NOMO-1 treated with dmso at 0.1 percent for 144 hours (cell line): Measurements from ENCODE around the gene TMEM53.
"Not testable (repeated sequence)": the region's sequence is repeated elsewhere in the genome, so short reads cannot be mapped to it uniquely, and the experiment has no call there.

Experiments used
- DNase-seq: peaks from one replicate; lab custom pipeline; 2025; ENCODE audit not compliant: unreplicated experiment; lab: John Stamatoyannopoulos, UW

Gene TMEM53

DNA sequence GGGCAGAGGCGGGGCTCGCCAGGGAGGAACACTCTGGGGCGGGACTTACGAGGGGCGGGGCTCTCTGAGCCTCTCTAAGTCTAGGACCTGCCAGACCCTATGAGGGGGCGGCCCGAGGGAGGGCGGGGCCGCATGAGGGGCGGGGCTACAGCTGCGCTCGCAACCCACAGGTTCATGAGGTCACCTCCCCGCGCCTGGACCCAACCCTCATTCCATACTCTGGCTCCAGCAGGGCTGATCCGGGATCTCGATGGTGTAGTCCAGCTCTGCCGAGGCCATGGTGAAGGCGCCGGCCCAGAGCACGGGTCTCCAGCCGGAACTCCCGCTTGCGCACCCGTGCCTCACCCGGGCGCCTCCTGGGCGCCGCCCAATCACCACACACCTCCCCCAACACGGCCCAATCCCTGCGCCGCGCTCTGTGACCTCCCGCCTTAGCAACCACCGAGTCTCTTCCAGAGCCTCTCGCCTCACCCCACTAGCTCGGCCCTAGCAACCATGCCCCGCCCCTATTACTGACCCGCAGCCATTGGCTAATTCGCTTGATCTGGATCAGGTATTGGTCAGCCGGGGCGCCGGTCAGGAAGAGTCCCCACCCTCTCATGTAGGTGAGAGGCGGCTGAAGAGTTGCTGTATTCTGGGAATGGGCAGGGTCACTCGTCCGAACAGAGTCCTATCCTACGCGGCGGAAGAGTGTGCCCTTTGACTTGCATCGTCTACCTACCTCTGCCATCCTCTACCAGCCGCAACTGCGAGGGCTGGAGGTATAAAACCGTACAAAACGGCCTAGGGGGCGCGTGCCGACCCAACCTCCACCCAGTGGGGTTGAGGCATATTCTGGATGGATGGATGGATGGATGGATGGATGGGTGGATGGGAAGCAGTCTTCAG lies at the start of gene TMEM53, which contains the start of gene ARMH1:
TMEM53 (minus strand) TSS at position 369 of the 888 bp plus-strand sequence; CDS start at position 279, 90 bp downstream.
ARMH1 (plus strand) TSS at position 602 of the 888 bp plus-strand sequence. CDS start 14,984 bp downstream, outside the sequence.
- DNase-seq: peak; percentile 99

DNA sequence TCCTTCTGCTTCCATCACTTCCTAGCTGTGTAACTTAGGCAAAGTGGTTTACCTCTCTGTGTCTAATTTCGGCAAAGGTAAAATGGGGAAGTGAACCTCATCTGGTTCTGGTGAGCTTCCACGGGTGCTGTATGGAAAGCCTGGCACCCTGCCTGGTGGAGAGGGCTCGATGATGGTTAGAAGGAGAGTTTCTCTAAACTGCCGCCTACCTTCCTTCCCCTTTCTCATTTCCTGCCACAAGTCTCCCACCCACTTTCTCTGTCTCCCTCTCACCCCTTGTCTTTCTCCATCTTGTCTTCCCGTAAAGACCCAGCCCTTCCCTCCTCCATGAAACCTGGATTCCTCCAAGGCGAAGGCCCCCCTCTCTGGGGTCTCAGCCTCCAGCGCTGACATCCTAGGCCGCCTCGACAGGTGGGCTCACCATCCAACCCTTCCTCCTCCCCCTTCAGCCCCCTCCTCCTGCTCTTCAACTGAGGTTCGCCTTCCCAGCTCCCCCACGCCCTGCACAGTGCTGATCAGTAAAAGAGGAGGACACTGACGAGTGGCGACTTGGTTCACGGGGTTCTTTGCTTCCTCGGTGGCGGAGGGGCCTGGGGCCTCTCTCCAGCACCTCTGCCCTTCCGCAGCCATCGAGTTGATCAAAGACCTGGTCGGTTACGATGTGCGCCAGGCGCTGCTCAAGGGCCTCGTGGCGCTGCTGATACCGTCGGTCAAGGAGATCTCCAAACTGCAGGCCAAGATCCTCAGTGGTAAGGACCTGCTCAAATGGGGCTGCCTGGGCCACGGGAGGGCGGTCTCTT lies 49.4 kb upstream of the TMEM53 start:
- DNase-seq: peak; percentile 91

DNA sequence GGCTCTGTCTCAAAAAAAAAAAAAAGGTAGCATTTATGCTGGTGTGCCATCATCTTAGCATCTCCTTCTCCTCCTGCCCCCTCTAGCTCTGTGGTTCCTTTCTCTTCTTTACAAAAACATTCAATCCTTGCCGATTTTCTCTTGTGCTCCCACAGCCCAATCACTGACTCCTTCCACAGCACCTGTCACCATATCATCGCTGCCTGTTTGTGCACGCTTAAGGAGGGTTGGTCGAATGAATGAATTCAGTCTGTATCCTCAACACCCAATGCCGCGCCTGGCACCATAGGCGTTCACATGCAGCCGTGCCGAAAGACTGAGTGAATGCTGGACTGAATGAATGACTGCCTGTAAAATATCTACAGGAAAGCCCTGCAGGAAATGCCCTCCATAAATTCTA lies 48.8 kb upstream of the TMEM53 start:
- DNase-seq: peak; percentile 72

DNA sequence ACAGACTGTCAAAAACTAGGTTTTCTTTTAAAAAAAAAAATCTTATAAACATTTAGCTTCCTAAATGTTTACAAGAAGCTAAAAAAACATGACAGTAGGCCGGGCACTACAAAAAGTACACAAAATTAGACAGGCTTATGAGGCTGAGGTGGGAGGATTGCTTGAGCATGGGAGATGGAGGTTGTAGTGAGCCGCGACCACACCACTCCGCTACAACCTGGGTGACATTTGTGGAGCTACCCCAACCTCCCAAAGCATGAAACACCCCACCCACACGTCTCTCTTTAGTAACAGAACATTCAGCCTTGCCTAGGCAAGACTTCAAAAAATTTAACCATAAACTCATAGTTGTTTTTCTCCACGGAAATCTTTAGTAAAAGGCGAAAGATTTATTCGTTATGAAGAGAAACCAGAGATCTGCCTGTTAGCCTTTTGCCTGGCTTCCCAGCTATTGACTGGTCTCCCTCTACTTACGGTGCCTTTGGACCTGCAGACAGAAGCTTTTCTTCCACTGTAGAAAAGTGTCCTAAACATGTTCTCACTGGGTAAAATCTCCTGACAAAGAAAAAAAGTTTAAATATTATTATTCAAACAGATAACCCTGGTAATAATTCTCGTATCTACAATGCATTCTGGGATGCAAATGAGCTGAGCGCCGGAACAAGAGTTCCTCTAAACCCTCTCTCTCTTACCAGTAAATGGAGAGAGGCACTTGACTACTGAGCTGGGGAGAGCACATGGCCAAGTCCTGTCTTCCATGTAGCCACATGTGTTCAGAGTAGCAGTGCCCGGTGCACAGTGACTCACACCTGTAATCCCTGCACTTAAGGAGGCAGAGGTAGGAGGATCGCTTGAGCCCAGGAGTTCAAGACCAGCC lies 47.4 kb upstream of the TMEM53 start:
- peak; percentile 99 for DNase-seq

DNA sequence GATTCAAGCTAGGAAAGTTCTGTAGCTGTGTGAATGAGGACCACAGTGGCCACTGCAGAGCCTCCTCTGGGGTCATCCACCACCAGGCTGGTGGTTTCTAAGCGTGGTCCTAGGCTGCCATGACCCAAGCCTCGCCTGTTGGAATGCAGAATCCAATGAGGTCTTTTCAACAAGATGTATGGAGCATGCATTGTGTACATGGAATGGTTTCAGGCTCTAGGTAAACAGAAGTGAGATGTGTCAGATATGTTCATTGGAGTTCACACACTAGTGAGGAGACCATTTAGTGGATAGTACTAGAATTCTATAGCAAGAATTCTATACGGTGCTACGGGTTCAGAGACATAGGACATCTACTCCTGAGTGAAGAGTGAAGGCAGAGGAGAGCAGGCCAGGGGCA lies 46.0 kb upstream of the TMEM53 start:
- no peak for DNase-seq

DNA sequence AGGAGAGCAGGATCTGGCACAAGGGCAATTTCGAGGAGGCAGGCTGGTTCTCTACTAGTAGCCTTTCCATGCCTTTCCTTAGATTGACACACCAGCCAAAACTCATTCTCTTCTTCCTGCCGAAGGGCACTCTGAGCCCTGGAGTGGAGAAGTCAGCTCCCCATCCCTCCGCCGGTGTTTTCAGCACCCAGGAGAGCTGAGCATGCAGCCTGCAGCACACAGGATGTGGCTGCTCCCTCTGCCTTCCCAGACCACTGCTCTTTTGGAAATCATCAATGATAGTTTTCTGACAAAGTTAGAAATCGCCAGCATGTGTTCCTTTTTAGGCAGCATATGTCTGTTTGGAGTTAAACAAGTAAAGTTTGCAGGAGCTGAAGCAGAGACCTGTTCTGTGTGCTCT lies 45.0 kb upstream of the TMEM53 start:
- no peak for DNase-seq

DNA sequence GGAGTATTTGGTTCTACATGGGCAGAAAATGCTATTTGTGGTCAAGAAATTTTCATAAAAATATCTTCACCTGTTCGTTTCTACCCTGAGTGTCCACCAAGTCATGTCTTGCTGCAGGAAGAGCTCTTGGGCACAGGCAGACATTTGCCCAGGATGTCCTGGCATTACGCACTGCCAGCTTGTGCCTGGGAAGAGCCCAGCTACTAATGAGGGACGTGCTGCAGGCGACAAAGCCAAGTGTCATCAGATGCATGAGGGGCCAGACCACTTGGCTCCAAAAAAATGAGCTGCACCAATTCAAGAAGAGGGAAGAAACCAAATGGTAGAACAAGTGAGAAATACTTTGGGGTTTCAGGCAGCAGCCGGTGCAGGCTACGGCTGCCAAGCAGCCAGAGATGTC lies 43.8 kb upstream of the TMEM53 start:
- DNase-seq: no peak

DNA sequence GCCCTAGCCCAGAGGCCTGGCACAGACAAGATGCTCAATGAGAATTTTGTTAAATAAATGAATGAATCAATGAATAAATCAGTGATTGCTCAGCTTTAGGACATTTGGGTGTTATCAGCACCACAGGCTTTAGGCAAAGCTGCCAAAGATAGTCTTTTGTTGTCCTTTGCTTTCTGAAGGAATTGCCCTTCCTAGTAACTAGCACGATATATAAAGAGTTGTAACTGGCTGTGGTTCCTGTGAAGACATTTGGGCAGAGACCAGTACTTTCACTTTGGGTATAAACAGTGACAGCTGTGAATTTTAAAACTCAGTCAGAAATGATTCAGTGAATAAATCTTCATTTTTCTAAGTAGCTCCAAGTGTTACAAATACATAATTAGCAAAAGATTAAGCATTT lies 43.4 kb upstream of the TMEM53 start:
- DNase-seq: no peak

DNA sequence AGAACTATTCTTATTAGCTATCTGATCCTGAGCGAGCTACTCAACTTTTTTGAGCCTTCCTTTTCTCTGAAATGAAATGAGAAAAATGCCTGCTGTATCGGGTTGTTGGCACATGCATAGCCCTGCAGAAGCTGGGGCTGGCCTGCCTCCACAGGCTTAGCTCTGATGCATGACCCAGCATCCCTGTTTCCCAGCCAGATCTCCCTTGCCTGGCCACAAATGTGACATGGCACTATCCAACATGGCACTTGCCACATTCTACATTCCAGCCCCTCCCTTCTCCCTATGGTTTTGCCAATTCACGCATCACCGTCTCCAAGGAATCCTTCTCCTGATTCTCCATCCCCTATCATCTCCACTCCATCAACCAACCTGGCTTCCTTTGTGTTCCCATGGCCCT lies 42.9 kb upstream of the TMEM53 start:
- no peak for DNase-seq

DNA sequence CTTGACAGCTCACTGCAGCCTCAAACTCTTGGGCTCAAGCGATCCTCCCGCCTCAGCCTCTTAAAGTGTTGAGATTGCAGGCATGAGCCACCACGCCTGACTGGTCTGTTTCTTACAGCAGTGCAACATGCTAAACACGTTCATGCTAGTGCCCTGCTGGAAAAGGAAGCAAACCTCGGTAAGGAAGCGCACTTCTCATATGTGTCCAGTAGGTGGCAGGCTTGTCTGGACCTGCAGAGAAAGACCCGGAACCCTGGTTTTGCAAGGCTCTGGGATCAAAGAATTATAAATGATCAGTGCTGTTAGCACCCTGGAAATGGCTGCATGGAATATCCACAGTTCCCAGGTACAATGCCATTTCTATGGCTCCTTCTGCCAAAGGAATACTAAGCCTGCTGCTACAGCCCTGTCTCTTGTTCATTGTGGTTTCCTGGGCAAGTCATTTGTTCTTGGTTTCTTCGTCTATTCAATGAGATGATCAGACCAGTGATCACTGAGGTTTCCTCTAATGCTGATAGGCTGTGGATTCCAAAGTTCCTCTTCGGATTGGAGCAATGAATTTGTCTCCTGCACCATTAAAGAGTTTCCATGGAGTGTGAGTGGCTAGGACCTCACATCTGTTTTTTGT lies 40.8 kb upstream of the TMEM53 start:
- peak; percentile 66 for DNase-seq

DNA sequence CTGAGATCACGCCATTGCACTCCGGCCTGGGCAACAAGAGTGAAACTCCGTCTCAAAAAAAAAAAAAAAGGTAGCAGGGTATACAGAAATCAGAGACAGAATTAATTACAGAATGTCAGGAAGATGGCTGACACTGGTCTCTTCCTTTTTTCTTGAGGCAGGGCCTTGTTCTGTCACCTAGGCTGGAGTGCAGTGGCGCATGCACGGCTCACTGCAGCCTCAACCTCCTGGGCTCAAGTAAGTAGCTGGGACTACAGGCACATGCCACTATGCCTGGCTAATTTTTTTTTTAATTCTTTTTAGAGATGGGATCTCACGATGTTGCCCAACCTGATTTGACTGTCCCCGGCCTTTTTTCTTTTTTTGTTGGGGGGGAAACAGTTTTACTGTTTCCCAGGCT lies 40.3 kb upstream of the TMEM53 start:
- no peak for DNase-seq

DNA sequence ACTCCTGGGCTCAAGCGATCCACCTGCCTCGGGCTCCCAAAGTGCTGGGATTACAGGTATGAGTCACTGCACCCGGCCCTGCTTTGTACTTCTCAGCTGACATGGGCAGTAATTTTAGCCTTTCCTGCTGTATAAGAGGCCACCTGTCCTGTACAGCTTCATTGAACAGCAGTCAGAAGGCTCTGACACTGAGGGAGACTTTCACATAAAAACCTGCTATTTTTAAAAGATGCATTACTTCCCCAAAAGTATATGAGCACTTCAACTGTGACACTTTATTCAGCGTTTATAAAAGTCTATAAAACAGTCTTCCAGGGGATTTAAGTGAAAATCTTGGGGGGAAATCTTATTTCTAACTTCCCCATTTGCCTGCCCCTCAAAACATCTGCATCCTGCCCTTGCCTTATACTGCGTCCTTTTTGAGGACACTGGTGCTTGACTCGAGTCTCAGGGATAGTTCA lies 39.1 kb upstream of the TMEM53 start:
- DNase-seq: no peak

DNA sequence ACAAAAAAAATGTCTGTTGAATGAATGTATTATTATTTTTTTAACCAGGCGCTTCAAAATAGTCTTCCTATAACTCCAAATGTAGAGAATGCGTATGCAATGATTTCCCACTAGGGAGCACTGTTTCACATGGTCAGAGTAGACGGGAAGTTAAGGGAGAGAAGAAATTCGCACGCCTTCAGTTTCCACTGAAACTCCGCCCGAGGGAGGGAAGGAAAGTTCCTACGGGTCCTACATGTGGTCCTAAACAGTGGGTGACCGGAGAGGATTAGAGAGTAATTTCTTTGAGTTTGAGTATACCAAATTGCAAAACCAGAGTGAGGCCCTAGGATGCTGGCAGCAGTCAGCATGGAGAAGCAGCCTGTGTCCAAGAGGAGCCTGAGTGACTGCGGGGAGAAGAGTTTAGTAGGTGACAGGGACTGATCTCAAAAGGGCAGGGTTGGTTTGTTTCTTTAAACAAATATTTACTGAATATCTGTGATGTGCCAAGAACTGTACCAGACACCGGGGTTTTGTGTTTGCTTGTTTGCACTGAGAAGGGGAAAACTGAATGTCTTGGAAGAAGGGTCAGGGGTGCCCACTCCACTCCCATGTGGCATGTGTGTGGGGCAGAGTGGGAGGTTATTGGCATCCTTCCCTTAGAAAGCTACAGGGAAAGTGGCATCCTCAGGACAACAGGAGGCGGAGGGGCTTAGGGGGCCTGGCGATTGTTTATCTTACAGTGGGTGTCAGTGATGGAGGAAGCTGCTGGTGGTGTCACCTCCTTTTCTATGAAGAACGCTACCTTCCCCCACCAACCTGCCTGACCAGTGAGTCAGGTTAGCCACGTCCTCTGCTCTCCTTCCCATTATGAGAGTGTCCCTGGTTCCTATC lies 33.9 kb upstream of the TMEM53 start:
- peak; percentile 20 for DNase-seq

DNA sequence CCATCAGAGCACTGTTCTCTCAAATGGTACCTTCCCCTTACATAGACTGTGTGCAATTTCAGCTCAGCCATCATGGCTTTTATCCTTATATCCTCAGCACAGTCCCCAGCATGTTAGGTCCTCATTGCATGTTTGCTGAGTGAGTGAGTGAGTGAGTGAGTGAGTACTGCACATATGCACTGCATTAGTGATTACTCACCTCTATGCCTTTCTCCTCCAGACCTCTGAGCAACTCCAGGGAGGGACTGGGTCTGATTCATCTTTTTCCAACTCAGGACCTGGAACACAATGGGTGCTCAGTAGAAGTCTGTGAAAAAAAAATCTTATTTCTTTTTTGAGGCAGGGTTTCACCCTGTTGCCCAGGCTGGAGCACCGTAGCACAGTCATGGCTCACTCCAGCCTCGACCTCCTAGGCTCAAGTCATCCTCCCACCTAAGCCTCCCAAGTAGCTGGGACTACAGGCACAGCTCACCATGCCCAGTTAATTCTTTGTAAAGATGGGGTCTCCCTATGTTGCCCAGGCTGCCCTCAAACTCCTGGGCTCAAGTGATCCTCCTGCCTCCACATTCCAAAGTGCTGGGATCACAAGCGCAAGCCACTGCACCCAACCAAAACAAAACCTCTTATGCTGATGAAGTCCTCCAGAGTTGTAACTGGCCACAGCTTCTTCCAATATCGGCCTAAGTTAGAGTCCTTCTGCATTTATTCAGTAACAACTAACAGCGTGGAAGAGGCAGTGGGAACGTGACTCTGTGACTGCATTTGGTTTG lies 33.0 kb upstream of the TMEM53 start:
- no peak for DNase-seq

DNA sequence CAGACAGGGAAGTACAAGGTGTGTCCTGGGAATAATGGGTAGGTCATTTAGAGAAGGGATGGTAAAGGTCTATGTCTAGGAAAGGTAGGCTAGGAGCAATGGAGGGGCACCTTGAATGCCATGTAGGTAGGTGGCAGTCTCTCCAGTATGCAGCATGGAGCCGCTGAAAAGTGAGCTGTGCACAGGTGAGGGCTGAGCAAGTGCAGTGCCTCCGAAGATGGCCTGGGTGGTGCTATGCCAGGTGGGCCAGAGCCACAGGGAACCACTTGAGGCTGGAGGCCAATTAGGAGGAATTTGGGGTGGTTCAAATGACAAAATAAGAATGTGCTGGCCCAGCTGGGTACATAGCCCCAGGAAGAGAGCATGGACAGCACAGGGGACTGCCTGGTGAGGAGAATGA lies 31.7 kb upstream of the TMEM53 start:
- DNase-seq: no peak

DNA sequence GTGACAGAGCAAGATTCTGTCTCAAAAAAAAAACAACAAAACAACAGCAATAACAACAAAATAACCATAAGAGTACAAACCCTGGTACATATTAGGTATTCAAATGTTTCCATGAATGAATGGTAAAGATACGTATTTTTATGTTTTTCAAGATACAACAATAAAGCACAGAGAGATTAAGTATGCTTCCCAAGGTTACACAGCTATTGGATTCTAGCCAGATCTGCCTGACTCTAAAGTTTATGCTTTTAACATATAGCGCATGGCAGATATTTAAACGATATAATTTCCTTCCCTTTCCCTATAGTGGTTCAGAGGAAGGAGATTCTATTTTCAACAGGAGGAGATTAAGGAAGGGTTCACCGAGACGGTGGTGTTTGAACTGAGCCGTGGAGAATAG lies 31.2 kb upstream of the TMEM53 start:
- no peak for DNase-seq

DNA sequence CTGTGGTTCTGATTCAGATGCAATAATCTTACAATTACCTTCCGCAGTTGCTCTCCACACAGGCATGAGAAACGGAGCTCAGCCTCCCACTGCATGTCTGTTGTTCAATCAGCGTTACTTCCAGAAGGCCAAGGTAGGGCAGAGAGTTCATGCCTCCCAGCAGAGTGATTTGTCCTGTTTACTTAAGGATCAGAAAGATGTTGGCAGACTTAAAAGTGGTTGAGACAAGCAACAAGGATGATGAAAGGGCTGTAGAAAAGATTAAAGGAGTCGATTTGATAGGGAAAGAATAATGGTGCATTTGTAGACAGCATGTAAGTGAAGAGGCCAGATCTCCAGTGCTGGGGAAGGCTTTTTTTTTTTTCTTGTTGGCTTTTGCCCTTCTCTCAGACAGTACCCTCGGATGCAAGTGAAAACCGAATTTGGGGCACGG lies 26.9 kb upstream of the TMEM53 start:
- no peak for DNase-seq

DNA sequence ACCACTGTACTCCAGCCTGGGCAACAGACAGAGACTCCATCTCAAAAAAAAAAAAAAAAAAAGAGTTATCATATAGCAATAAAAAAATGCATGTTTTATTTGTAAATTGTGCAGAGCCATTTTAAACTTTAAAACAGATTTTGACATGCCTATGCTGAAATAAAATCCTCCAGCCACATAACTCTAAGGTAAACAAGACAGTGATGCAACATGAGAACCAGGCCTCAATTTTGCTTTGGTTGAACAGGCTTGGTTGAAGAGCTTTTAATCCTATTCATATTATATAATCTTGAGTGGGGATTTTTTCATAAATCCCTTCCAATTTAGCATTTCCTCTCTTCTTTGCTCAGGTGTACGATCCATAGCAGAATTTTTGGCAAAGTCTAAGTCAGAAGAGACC lies 26.3 kb upstream of the TMEM53 start:
- DNase-seq: no peak

DNA sequence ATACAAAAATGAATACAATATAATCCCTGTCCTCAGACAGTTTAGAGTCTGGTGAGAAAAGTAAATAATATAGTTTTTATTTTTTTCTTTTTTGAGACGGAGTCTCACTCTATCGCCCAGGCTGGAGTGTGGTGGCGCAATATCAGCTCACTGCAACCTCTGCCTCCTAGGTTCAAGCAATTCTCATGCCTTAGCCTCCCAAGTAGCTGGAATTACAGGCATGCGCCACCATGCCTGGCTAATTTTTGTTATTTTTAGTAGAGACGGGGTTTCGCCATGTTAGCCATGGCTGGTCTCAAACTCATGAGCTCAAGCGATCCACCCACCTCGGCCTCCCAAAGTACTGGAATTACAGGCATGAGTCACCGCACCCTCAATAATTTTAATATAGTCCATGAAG lies 25.1 kb upstream of the TMEM53 start:
- DNase-seq: not testable (repeated sequence)
